ENCODE measurements around the gene HERPUD1.

DNA sequence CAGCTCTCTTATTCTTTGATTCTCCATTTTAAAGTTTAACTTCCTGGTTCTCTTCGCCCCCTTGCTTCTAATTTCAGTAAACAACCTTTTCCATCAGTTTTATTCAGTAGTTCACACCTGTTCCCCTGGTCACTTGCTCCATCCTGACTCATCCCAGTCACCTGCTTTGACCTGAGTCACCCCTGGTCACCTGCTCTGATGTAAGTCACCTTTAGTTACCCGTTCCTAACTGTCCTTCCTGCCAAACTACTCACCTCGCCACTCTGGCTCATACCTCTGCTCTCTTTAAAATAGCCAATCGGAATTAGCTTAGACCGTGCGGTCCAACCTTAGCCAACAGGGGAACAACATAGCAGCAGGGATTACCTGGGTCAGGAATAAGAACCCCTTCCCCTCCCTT lies 52.7 kb downstream of the HERPUD1 start:
- TF ChIP-seq GABPB1 (CRISPR knock-in tag; IDR thresholded peaks at IDR 0.05) (no peak), MXI1 (IDR thresholded peaks at IDR 0.05; ENCODE audit: borderline replicate concordance, low read depth, low read length) (no peak), POLR2A (IDR thresholded peaks at IDR 0.05; ENCODE audit: insufficient read depth in 1 of 2, low read depth in 2 of 2, low read length in 2 of 2) (no peak)
